Coronary artery (tissue), 2 donors: Measurements from ENCODE around the gene GPR150.

Experiments used
- DNase-seq: peaks from one replicate; pipeline ENCODE4 v3.0.0-alpha.2; 2017; ENCODE audit warnings: low spot score
- H3K27ac ChIP-seq, 2 donors: fragments of 200-600 bp; sonication (generic); one replicate each; pipeline ENCODE4 v1.5.1; 2016 to 2019
- H3K4me3 ChIP-seq: fragments of 200-600 bp; sonication (generic); 2 replicates; pipeline ENCODE4 v1.5.1; 2016; ENCODE audit warnings: mild to moderate bottlenecking, moderate library complexity
- CTCF ChIP-seq: fragments of 200-600 bp; sonication (generic); IDR thresholded peaks from one replicate; pipeline ENCODE4 v1.5.1; 2019; ENCODE audit warnings: antibody characterized with exemption

GPR150 gene

GRCh38 chr5:95621839-95622629 is 2.1 kb downstream of the GPR150 start:
- no peak overlapping the region for H3K27ac ChIP-seq
- H3K4me3 ChIP-seq: no peak overlapping the region
- no peak for DNase-seq
- TF ChIP-seq CTCF: no peak

GRCh38 chr5:95623706-95624105 is 3.8 kb downstream of the GPR150 start:
- no peak for DNase-seq
- Histone ChIP-seq H3K4me3 (no peak overlapping the region), H3K27ac (no peak overlapping the region)
- TF ChIP-seq CTCF: no peak

- H3K4me3 ChIP-seq: no peak overlapping the region
- no peak for DNase-seq
- TF ChIP-seq CTCF: no peak
- H3K27ac ChIP-seq: no peak overlapping the region
These were observed 4.5 kb downstream of the GPR150 start for GRCh38 chr5:95624368-95624767.

GRCh38 chr5:95626701-95627100 is 6.8 kb downstream of the GPR150 start:
- no peak overlapping the region for H3K27ac ChIP-seq
- no peak overlapping the region for H3K4me3 ChIP-seq
- TF ChIP-seq CTCF: no peak
- DNase-seq: no peak

GRCh38 chr5:95627971-95628810 is 8.3 kb downstream of the GPR150 start:
- TF ChIP-seq CTCF: no peak
- Histone ChIP-seq H3K4me3 (no peak overlapping the region), H3K27ac (no peak overlapping the region)
- no peak for DNase-seq

GRCh38 chr5:95628933-95629332 is 9.0 kb downstream of the GPR150 start:
- no peak for DNase-seq
- H3K27ac ChIP-seq: no peak overlapping the region
- no peak overlapping the region for H3K4me3 ChIP-seq
- no peak for TF ChIP-seq CTCF
